Kidney epithelial cell (primary cell): ENCODE results near the gene ACTG1. TPM values are rescaled to one million over a fixed set of nuclear protein-coding genes. Genes with fewer than 3 reads are reported as not detected.

Source experiments
- DNase-seq: peaks from one replicate; pipeline ENCODE4 v3.0.0-alpha.2; 2010; ENCODE audit warnings: low read depth
- H3K27me3 ChIP-seq: 2 replicates; pipeline ENCODE4 v1.6.0; 2011; ENCODE audit warnings: low read length; ENCODE audit not compliant: control insufficient read depth, insufficient read depth
- H3K36me3 ChIP-seq: 2 replicates; pipeline ENCODE4 v1.5.1; 2011; ENCODE audit warnings: low read length; ENCODE audit not compliant: control insufficient read depth, insufficient read depth
- H3K4me3 ChIP-seq: 2 replicates; pipeline ENCODE4 v1.5.1; 2011; ENCODE audit warnings: low read depth, mild to moderate bottlenecking, control low read depth, low read length
- CTCF ChIP-seq: IDR thresholded peaks from 2 replicates; pipeline ENCODE4 v1.5.1; 2011; ENCODE audit warnings: mild to moderate bottlenecking, moderate library complexity, low read length, control low read depth, inconsistent platforms; ENCODE audit not compliant: insufficient read depth, poor library complexity, severe bottlenecking
- total RNA-seq: library from RNA; depleted of rRNA; stranded (reverse); fragments of >200 nt; gene quantifications from 2 replicates; pipeline ENCODE4 v1.2.3, GENCODE V29; 2015

ACTG1 gene
- total RNA-seq, 1 donor from 2014 or later, result 9,424 TPM

GRCh38 chr17:81547614-81547982 is 35.0 kb upstream of the ACTG1 start:
- Histone ChIP-seq H3K27me3 (no peaks in the 10 kb centered on the region), H3K36me3 (no peaks in the 10 kb centered on the region), H3K4me3 (no peak overlapping the region)
- no peak for DNase-seq
- TF ChIP-seq CTCF, result no peak

GRCh38 chr17:81546906-81547613 is 34.5 kb upstream of the ACTG1 start:
- Histone ChIP-seq H3K4me3 (no peak overlapping the region), H3K27me3 (no peaks in the 10 kb centered on the region), H3K36me3 (no peaks in the 10 kb centered on the region)
- DNase-seq, result no peak
- no peak for TF ChIP-seq CTCF

GRCh38 chr17:81545160-81545949 is 32.8 kb upstream of the ACTG1 start:
- TF ChIP-seq CTCF, result no peak
- Histone ChIP-seq H3K27me3 (no peaks in the 10 kb centered on the region), H3K4me3 (no peak overlapping the region), H3K36me3 (peaks cover 1% of the 10 kb centered on the region)
- no peak for DNase-seq

DNA sequence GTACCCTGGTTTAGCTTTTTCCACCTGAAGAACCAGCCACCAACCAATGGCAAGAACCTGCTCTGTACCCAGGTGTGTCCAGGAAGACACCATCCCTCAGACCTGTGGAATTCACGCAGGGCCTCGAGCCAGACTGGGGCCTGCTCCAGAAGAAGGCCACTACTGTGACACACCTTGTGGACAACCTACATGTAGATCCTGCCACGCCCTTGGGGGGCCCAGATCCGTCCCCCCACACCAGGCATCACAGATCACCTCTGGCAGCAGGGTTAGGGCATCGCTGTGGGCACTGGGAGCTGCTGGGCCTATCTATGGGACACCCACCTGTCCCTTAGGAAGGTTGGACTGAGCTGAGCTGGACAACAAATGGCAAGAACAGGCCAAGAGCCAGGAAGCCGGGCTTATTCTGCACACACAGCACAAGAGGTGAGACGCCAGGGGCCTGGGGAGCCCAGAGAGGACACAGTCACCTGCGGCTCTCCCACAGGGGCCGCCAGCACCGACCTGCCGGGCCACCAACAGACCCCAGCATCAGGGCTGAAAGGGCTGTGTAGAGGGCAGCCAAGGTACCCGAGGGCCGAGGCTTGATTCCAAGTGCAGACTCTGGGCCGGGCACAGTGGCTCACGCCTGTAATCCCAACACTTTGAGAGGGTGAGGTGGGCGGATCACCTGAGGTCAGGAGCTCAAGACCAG is 31.8 kb upstream of the ACTG1 start:
- Histone ChIP-seq H3K27me3 (no peaks in the 10 kb centered on the region), H3K36me3 (peaks cover 1% of the 10 kb centered on the region), H3K4me3 (no peak overlapping the region)
- no peak for TF ChIP-seq CTCF
- DNase-seq, result no peak

GRCh38 chr17:81543756-81544155 is 31.2 kb upstream of the ACTG1 start:
- TF ChIP-seq CTCF, result no peak
- H3K27me3 ChIP-seq, result no peaks in the 10 kb centered on the region
- no peak overlapping the region for H3K4me3 ChIP-seq
- peaks cover 1% of the 10 kb centered on the region for H3K36me3 ChIP-seq
- DNase-seq, result no peak
